ENCODE results near the gene CCDC102A.

DNA sequence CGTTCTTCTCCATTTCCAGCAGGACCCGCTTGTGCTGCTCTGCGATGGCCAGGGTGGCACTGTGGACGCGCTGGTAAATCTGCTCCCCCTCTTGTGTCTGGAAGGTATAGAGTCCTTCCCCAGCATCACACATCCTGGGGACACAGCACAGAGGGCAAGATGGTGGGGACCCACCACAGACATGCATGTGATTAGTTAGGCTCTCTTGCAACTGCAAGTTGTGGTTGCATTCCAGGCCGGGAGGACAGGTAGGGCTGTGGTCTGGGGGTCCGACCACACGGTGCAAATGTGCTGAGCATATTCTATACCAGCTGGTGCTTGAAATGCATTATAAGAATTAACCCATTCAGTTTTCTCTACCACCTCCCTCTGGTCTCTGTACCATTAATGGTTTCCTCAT is 62.5 kb downstream of the CCDC102A start:
- TF ChIP-seq, protein P1, sequence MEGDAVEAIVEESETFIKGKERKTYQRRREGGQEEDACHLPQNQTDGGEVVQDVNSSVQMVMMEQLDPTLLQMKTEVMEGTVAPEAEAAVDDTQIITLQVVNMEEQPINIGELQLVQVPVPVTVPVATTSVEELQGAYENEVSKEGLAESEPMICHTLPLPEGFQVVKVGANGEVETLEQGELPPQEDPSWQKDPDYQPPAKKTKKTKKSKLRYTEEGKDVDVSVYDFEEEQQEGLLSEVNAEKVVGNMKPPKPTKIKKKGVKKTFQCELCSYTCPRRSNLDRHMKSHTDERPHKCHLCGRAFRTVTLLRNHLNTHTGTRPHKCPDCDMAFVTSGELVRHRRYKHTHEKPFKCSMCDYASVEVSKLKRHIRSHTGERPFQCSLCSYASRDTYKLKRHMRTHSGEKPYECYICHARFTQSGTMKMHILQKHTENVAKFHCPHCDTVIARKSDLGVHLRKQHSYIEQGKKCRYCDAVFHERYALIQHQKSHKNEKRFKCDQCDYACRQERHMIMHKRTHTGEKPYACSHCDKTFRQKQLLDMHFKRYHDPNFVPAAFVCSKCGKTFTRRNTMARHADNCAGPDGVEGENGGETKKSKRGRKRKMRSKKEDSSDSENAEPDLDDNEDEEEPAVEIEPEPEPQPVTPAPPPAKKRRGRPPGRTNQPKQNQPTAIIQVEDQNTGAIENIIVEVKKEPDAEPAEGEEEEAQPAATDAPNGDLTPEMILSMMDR (conservative IDR thresholded peaks at IDR 0.05) = no peak
- TF ChIP-seq EZH2 (IDR thresholded peaks at IDR 0.05; ENCODE audit: low read depth) = no peak
